K562 (cell line): Measurements from ENCODE around the gene LBR. TPM values are rescaled to one million over a fixed set of nuclear protein-coding genes. Genes with fewer than 3 reads are reported as not detected.

Experiments
- CEBPG ChIP-seq, 3 experiments: fragments of 200-800 bp in 1 of 3; sonication (Bioruptor generic) in 1 of 3; sonication (generic) in 1 of 3; formaldehyde crosslinking in 1 of 3; IDR thresholded peaks in 2 of 3; conservative IDR thresholded peaks in 1 of 3; 2 replicates each; pipeline versions ENCODE4 v1.6.1 to v1.8.0; 2016 to 2022; ENCODE audit warnings: missing compliant biosample characterization in 2 of 3, missing genetic modification characterization in 2 of 3, mild to moderate bottlenecking in 1 of 3, missing genetic modification reagents in 1 of 3
- MGA ChIP-seq: fragments of 450-650 bp; IDR thresholded peaks from 2 replicates; pipeline ENCODE4 v1.6.1; 2016; ENCODE audit warnings: mild to moderate bottlenecking, moderate library complexity
- ZNF318 ChIP-seq, 2 experiments: fragments of 450-650 bp; IDR thresholded peaks; 2 replicates each; pipeline ENCODE4 v1.6.1; 2016; ENCODE audit warnings: mild to moderate bottlenecking in 2 of 2, borderline replicate concordance in 1 of 2, low read depth in 1 of 2, moderate library complexity in 1 of 2
- polyA plus RNA-seq, 8 experiments: library from polyadenylated mRNA; depleted of rRNA in 4 of 8; stranded (reverse) in 5 of 8; unstranded in 3 of 8; fragments of >200 nt; fragmentation: Nextera tagmentation in 2 of 8; fragmentation: Illumina TruSeq in 1 of 8; extraction: Ambion mirVana in 2 of 8; extraction: Trizol in 1 of 8; gene quantifications; 2 replicates each; pipeline versions ENCODE4 v1.2.1 to v1.2.3, GENCODE V29; 2011 to 2014; ENCODE audit warnings: inconsistent platforms in 1 of 8, missing spikeins in 1 of 8
- total RNA-seq, 7 experiments: library from RNA; depleted of rRNA in 6 of 7; stranded (reverse); fragments of >200 nt in 6 of 7; fragmentation: Illumina TruSeq in 2 of 7; extraction: Trizol in 2 of 7; gene quantifications; 2 replicates each; pipeline versions ENCODE4 v1.2.1 to v1.2.3, GENCODE V29; 2011 to 2021; ENCODE audit warnings: low replicate concordance in 1 of 7

LBR gene
- total and polyA plus RNA-seq, 9 of the 15 experiments (the other 6 are each of a cell fraction or from before 2014, with no cell fraction given), result 102 to 229 (median 197) TPM

DNA sequence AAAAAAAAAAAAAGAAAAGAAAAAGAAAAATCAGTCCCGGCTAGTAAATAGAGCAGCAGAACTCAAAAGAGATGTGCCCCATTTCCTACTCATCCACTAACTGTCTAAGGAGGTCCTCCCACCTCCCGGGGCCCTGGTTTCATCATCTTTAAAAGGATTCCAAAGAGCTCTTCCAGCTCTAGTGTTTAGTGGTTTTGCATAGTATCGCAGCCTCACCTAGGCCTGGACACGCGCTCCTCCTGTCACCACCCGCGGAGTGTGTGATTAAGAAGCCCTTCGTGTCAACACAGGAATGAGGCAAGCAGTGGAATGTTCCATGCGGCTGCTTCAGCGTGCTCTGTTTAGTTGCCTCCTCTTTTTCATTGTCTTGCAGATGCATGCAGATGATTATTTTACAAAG, 49.0 kb downstream of the LBR start (continued):
- TF ChIP-seq MGA (peak; percentile 27; the same call in 1 of the 2 replicates), ZNF318 (IDR thresholded peaks at IDR 0.05; ENCODE audit: borderline replicate concordance in 1 of 2, low read depth in 1 of 2) (0 out of 4 replicates have a peak, but pooled peaks of 1 of the 2 experiments have one; percentile 34), CEBPG (CRISPR knock-in tag; IDR thresholded peaks at IDR 0.05) (no peak), CEBPG (tag; conservative IDR thresholded peaks at IDR 0.05 in 1 of 2, IDR thresholded peaks at IDR 0.05 in 1 of 2) (peak; percentile 76 to 79)
